Measurements from ENCODE around the gene AURKAIP1. TPM values are rescaled to one million over a fixed set of nuclear protein-coding genes. Genes with fewer than 3 reads are reported as not detected.
A peak's percentile ranks its signal among the peaks of the same experiment; 100 is the strongest.
"Not testable (repeated sequence)": the region's sequence is repeated elsewhere in the genome, so short reads cannot be mapped to it uniquely, and the experiment has no call there.

AURKAIP1 gene
- total and polyA plus RNA-seq, 12 donors = 44.2 to 317 (median 161) TPM

DNA sequence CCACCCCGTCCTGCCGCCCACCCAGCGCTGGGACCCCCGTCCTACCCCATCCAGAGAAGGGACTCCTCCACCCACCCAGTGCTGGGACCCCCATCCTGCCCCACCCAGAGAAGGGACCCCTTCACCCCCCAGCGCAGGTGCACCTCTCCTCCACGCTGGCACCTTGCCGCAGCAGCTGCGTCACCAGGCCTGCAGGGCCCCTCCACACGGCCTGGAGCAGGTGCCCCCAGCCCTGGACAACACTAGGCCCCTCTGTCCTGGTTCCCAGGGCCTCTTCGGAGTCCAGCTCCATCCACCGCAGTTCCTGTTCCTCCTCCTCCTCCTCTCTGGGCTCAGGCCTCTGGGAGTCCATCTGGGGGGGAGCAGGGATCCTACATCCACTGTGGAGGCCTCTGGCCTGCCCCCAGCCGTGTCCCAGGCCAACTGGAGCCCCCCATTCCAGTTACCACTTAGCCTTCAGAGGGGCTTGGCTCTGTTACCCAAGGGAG is 45.7 kb upstream of the AURKAIP1 start:
- H3K4me1 ChIP-seq (replicated peaks in 1 of 2) = no peaks in the 10 kb centered on the region
- no peak for DNase-seq
- no peak overlapping the region for H3K27ac ChIP-seq
- no peaks in the 10 kb centered on the region for H3K9me3 ChIP-seq (replicated peaks in 1 of 3)
- no peaks in the 10 kb centered on the region for H3K36me3 ChIP-seq (replicated peaks in 1 of 2)
- 69 to 93% (median 70%) methylated on average over 3 to 12 of the region's 12 CpGs; no CpG with 5 or more reads in 1 of the 4 donors for WGBS, 4 donors
- intact Hi-C loops (cut with DNase I) = no loop called here
- TF ChIP-seq CTCF (IDR thresholded peaks at IDR 0.05) (no peak), POLR2A (IDR thresholded peaks at IDR 0.05) (no peak)
- no peaks in the 10 kb centered on the region for H3K27me3 ChIP-seq
- no peak overlapping the region for H3K4me3 ChIP-seq

GRCh38 chr1:1419813-1420653 is 45.0 kb upstream of the AURKAIP1 start:
- TF ChIP-seq POLR2A (IDR thresholded peaks at IDR 0.05) (no peak), CTCF (IDR thresholded peaks at IDR 0.05) (no peak)
- no peaks in the 10 kb centered on the region for H3K4me1 ChIP-seq (replicated peaks in 1 of 2)
- DNase-seq = no peak
- WGBS, 4 donors = 11 to 16% methylated on average over 71 to 112 of the region's 112 CpGs; no CpG with 5 or more reads in 2 of the 4 donors
- H3K9me3 ChIP-seq (replicated peaks in 1 of 3) = no peaks in the 10 kb centered on the region
- intact Hi-C loops (cut with DNase I) = no loop called here
- H3K27me3 ChIP-seq = no peaks in the 10 kb centered on the region
- H3K36me3 ChIP-seq (replicated peaks in 1 of 2) = no peaks in the 10 kb centered on the region
- H3K27ac ChIP-seq = peak overlapping the region in 2 of 5 donors; percentile 38 to 40
- peak overlapping the region in 1 of 4 donors; percentile 34 for H3K4me3 ChIP-seq

DNA sequence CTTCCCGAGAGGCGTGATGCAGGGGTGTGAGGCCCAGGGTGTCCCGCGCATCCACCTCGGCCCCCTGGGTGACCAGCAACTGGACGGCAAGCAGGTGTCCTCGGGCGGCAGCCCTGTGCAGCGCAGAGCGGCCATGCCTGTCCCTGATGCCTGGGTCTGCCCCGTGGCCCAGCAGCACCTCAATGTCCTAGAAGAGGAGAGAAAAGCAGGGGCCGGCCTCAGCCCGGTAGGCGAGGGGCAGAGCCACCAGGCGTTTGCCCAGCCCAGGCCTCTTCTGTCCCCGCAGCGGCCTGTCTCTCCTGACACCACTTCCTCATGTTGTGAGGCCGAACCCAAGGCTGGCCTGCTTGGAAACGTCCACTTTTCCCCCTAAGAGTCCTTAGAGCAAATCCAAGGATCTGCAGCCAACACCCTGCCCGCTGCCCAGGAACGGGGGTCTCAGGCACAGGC is 44.4 kb upstream of the AURKAIP1 start:
- no peaks in the 10 kb centered on the region for H3K4me1 ChIP-seq (replicated peaks in 1 of 2)
- peak overlapping the region in 2 of 5 donors; percentile 38 to 40 for H3K27ac ChIP-seq
- no peaks in the 10 kb centered on the region for H3K27me3 ChIP-seq
- H3K9me3 ChIP-seq (replicated peaks in 1 of 3) = no peaks in the 10 kb centered on the region
- 81 to 94% (median 87%) methylated on average over 15 to 21 of the region's 21 CpGs for WGBS, 4 donors
- TF ChIP-seq POLR2A (IDR thresholded peaks at IDR 0.05) = no peak
- no peak for TF ChIP-seq CTCF (IDR thresholded peaks at IDR 0.05)
- intact Hi-C loops (cut with DNase I) = no loop called here
- peak overlapping the region in 1 of 4 donors; percentile 34 for H3K4me3 ChIP-seq
- H3K36me3 ChIP-seq (replicated peaks in 1 of 2) = no peaks in the 10 kb centered on the region
- DNase-seq = no peak

DNA sequence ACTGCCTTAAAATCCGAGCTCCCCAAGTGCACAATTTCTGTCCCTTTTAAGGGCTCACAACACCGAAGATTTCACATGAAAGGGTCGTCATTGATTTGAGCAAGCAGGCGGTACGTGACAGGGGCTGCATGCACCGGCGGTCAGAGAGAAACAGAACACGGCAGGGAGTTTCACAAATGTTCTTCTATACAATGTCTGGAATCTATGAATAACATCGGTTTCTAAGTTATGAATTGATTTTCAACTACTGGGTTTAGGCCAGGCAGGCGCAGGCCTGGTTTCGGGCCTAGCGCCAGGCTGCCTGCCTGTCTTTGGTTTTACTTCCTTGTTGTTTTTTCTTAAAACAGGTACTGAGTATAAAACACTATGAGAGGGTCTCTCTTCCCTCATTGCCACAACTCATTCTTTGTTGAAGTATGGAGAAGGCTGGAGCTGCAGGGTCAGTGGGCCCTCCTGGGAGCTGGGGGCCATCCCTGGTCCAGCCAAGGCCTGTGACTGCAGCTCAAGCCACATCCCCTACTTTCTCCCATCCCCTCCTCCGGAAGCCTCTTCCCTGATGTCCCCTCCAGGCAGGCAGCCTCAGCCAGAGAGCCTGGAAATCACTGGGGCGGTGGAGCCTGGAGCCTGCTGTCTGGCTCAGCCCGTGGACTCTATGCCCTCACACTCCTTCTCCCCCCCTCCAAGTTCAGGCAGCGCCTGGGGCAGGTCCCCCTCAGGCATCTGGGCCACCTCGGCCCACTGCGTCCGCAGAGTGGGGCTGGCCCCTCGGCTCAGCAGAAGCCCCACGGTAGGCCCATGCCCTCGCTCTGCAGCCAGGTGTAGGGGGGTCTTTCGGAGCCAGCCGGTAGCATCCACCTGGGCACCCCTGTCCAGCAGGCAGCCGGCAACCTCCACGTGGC is 43.7 kb upstream of the AURKAIP1 start:
- Histone ChIP-seq H3K4me3 (no peak overlapping the region), H3K36me3 (replicated peaks in 1 of 2) (no peaks in the 10 kb centered on the region), H3K4me1 (replicated peaks in 1 of 2) (no peaks in the 10 kb centered on the region), H3K27ac (no peak overlapping the region), H3K27me3 (no peaks in the 10 kb centered on the region), H3K9me3 (replicated peaks in 1 of 3) (no peaks in the 10 kb centered on the region)
- TF ChIP-seq POLR2A (IDR thresholded peaks at IDR 0.05) (no peak), CTCF (IDR thresholded peaks at IDR 0.05) (no peak)
- WGBS, 4 donors = 82 to 91% (median 88%) methylated on average over 17 to 26 of the region's 26 CpGs
- intact Hi-C loops (cut with DNase I) = no loop called here
- DNase-seq = no peak

DNA sequence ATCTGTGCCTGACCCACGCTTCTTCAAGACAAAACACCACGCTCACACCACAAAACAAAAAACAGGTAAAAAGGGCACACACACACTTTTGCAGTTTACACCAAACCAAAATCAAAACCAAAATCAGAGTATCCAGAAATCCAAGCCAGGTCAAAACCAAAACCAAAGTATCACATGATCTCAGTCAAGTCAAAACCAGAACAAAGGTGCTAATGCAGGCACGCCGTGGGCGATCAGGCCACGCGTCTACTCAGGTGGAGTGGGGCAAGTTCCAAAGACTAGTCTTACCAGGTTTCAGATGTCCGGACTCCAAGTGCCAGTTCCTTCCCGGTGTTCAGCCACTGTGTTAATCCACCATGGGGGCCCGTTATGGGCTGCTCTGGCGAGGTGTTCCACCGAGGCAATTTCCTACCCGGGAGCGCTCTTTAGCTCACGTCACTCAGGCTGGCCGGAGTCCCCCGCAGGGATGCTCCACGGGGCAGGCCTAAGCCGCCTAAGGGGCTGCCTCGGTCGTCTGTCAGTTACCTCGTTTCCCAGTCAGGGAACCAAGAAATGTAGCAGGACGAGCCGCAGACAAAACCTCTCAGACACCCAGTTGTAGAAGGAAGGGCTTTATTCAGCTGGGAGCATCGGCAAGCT is 42.9 kb upstream of the AURKAIP1 start:
- H3K27me3 ChIP-seq; DNase-seq; H3K9me3 ChIP-seq (replicated peaks in 1 of 3); H3K4me1 ChIP-seq (replicated peaks in 1 of 2); H3K4me3 ChIP-seq; H3K27ac ChIP-seq; intact Hi-C loops (cut with DNase I); H3K36me3 ChIP-seq (replicated peaks in 1 of 2): not testable (repeated sequence)
- 84 to 90% (median 88%) methylated on average over 22 to 25 of the region's 25 CpGs for WGBS, 4 donors

DNA sequence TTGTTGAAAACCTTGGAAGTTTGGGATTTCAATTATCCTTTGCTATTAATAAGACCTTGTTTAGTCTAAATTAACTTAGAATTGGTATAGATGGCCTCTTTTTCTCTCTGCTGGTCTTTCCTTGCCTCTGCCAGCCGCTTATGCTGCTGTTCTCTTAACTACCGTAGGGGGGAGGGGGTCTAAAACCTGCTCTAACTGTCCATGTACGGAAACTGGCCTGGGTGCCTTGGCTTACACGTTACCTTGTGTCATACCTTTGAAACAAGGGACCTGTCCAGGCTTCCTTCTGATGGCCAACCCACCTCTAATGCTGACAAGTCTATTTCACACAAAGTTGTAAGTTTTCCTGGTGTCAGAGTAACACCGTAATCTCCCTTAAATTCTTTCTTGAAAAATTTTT is 42.4 kb upstream of the AURKAIP1 start:
- intact Hi-C loops (cut with DNase I); H3K27me3 ChIP-seq; H3K4me3 ChIP-seq; H3K36me3 ChIP-seq (replicated peaks in 1 of 2); H3K9me3 ChIP-seq (replicated peaks in 1 of 3); DNase-seq; H3K4me1 ChIP-seq (replicated peaks in 1 of 2); H3K27ac ChIP-seq: not testable (repeated sequence)
- 74 to 77% (median 76%) methylated on average over 5 of the region's 5 CpGs for WGBS, 4 donors
